GM12878 (cell line): ENCODE measurements around the gene KLF9. TPM values are rescaled to one million over a fixed set of nuclear protein-coding genes. Genes with fewer than 3 reads are reported as not detected.

ENCODE experiments used
- ATAC-seq: fragments of 200-7000 bp; cut with Tn5 transposase; 3 replicates; pipeline ENCODE4 v1.9.1; 2020; ENCODE audit warnings: mild to moderate bottlenecking, moderate library complexity
- BruUV-seq: library from RNA; stranded (reverse); fragments of 400-500 nt; replicated peaks from 2 replicates; lab custom pipeline; 2021; lab: Mats Ljungman, UMichigan
- CTCF ChIA-PET: fragments of 300-600 bp; sonication (Branson Sonifier 250); formaldehyde crosslinking; extraction: SDS; loops from one replicate; lab custom pipeline; 2021; ENCODE audit warnings: inconsistent platforms; lab: Yijun Ruan, JAX
- POLR2A ChIA-PET: fragments of 350-600 bp; formaldehyde crosslinking; extraction: SDS; loops from one replicate; lab custom pipeline; 2021; ENCODE audit warnings: inconsistent platforms; lab: Charles Lee
- RAD21 ChIA-PET: fragments of 300-600 bp; sonication (Branson Sonifier 250); formaldehyde crosslinking; loops from one replicate; lab custom pipeline; 2023; ENCODE audit warnings: antibody characterized with exemption; ENCODE audit not compliant: unreplicated experiment; lab: Charles Lee
- SMC1A ChIA-PET: fragments of 300-600 bp; sonication (Branson Sonifier 250); formaldehyde crosslinking; loops from one replicate; lab custom pipeline; 2023; ENCODE audit not compliant: unreplicated experiment, uncharacterized antibody; lab: Charles Lee
- DNase-seq: peaks from one replicate; pipeline ENCODE4 v3.0.0-alpha.2; 2011; ENCODE audit warnings: low read depth, low spot score
- FAIRE-seq: peaks from 3 replicates; lab custom pipeline; 2011; peaks lifted over from hg19 to GRCh38; lab: Jason Lieb, UNC
- H2AFZ ChIP-seq: 2 replicates; pipeline ENCODE4 v1.6.0; 2011; ENCODE audit warnings: low read depth, low read length, control low read depth; ENCODE audit not compliant: control insufficient read depth
- H3K27ac ChIP-seq: 2 replicates; pipeline ENCODE4 v1.5.1; 2011; ENCODE audit warnings: control low read depth; ENCODE audit not compliant: control insufficient read depth, insufficient read depth
- H3K27me3 ChIP-seq, 2 experiments: replicated peaks in 1 of 2; 2 replicates each; pipeline versions ENCODE4 v1.6.0 to v1.6.1; 2011; ENCODE audit warnings: low read length in 1 of 2; ENCODE audit not compliant: control insufficient read depth in 2 of 2, insufficient read depth in 2 of 2
- H3K36me3 ChIP-seq, 2 experiments: 2 replicates each; pipeline ENCODE4 v1.5.1; 2011; ENCODE audit warnings: low read length in 1 of 2; ENCODE audit not compliant: control insufficient read depth in 2 of 2, insufficient read depth in 2 of 2
- H3K4me1 ChIP-seq: 2 replicates; pipeline ENCODE4 v1.6.1; 2011; ENCODE audit warnings: mild to moderate bottlenecking, low read length, moderate library complexity, mixed read lengths; ENCODE audit not compliant: control insufficient read depth, insufficient read depth
- H3K4me2 ChIP-seq: 2 replicates; pipeline ENCODE4 v1.6.0; 2011; ENCODE audit warnings: control low read depth; ENCODE audit not compliant: control insufficient read depth, insufficient read depth
- H3K4me3 ChIP-seq: fragments of 200-600 bp; sonication (generic); 2 replicates; pipeline ENCODE4 v1.5.1; 2016
- H3K79me2 ChIP-seq: 2 replicates; pipeline ENCODE4 v1.6.0; 2011; ENCODE audit warnings: low read length; ENCODE audit not compliant: control insufficient read depth, insufficient read depth
- H3K9ac ChIP-seq: 2 replicates; pipeline ENCODE4 v1.8.0; 2011; ENCODE audit warnings: low read length, control low read depth, mixed read lengths; ENCODE audit not compliant: control insufficient read depth, insufficient read depth
- H3K9me3 ChIP-seq: replicated peaks from 3 replicates; pipeline ENCODE4 v1.5.1; 2011; ENCODE audit warnings: mild to moderate bottlenecking, low read length; ENCODE audit not compliant: control insufficient read depth, insufficient read depth
- H4K20me1 ChIP-seq: 2 replicates; pipeline ENCODE4 v1.6.0; 2011; ENCODE audit not compliant: control insufficient read depth, insufficient read depth
- WGBS: methylation state at CpG from one replicate; pipeline ENCODE4 v1.1.6; 2016; ENCODE audit warnings: low lambda C conversion rate; ENCODE audit not compliant: insufficient replicate concordance, insufficient coverage; ENCODE audit errors: missing lambda C conversion rate; 5-methylcytosine and 5-hydroxymethylcytosine counted together
- in situ Hi-C: fragments of 300-500 bp; cut with MboI; formaldehyde crosslinking; loops from 9 replicates; pipeline ENCODE4 v1.14.3; 2018; ENCODE audit warnings: mixed read lengths
- intact Hi-C: fragments of 100-400 bp; cut with micrococcal nuclease; formaldehyde crosslinking; loops from one replicate; pipeline ENCODE4 v1.14.2; 2022; ENCODE audit not compliant: unreplicated experiment
- polyA plus RNA-seq, 11 experiments: library from polyadenylated mRNA; depleted of rRNA in 4 of 11; unstranded in 6 of 11; stranded (reverse) in 5 of 11; fragments of >200 nt; fragmentation: Nextera tagmentation in 4 of 11; fragmentation: Illumina TruSeq in 1 of 11; extraction: Ambion mirVana in 4 of 11; extraction: Trizol in 1 of 11; gene quantifications; 1 replicate in 1 of 11; 2 replicates in 10 of 11; pipeline versions ENCODE4 v1.2.1 to v1.2.3, GENCODE V29; 2011 to 2016; ENCODE audit warnings: inconsistent platforms in 2 of 11, missing spikeins in 2 of 11, low read depth in 1 of 11
- total RNA-seq, 4 experiments: library from RNA; depleted of rRNA in 3 of 4; stranded (reverse); fragments of >200 nt in 3 of 4; fragmentation: Illumina TruSeq in 1 of 4; extraction: Trizol in 1 of 4; gene quantifications; 2 replicates each; pipeline versions ENCODE4 v1.2.1 to v1.2.3, GENCODE V29; 2013 to 2021
- TF ChIP-seq, protein P1 (sequence below): fragments of 450-650 bp; IDR thresholded peaks from 2 replicates; pipeline ENCODE4 v1.6.1; 2018; ENCODE audit warnings: borderline replicate concordance, mild to moderate bottlenecking; ENCODE audit not compliant: partially characterized antibody
- TF ChIP-seq, protein P2 (sequence below): fragments of 450-650 bp; IDR thresholded peaks from 2 replicates; pipeline ENCODE4 v1.6.1; 2016; ENCODE audit warnings: mild to moderate bottlenecking, moderate library complexity, borderline replicate concordance

Gene KLF9
- total and polyA plus RNA-seq, 10 of the 15 experiments (the other 5 are each of a cell fraction or from before 2014, with no cell fraction given): 0.09 to 0.96 (median 0.83) TPM

DNA sequence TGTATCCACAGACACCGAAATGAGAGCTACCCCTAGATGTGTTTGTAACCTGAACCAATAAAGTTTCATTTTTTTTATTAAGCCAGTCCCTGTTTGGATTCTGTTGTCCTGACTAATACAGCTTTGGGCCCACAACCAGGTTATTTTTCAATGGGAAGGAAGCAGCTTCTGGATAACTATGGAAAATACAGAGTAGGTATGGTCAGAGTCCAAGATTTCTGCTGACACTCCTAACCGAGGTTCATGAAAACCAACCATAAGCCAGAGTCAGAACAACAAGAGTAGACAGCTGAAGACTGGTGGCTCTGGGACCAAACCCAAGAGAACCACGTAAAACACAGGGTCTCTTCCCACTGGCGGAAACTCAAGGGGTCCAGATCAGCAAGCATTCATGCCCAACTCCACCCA, 10.8 kb downstream of the KLF9 start:
- in situ Hi-C loops (loop anchor here (25.0 kb wide), 2 partner anchors 1509 to 1766 kb away; partner anchors contain the start of genes ABHD17B and C9orf85), intact Hi-C loops (no loop called here)
- 60% methylated on average over 4 of the region's 4 CpGs for WGBS
- H3K9ac ChIP-seq: no peak overlapping the region
- SMC1A ChIA-PET: interaction anchor here (0.9 to 4.8 kb wide), 7 partner anchors 11 to 182 kb away, joined by 3 to 20 read pairs (median 4); partner anchors contain the start of gene KLF9
- no peaks in the 10 kb centered on the region for H3K36me3 ChIP-seq
- TF ChIP-seq, protein P1, sequence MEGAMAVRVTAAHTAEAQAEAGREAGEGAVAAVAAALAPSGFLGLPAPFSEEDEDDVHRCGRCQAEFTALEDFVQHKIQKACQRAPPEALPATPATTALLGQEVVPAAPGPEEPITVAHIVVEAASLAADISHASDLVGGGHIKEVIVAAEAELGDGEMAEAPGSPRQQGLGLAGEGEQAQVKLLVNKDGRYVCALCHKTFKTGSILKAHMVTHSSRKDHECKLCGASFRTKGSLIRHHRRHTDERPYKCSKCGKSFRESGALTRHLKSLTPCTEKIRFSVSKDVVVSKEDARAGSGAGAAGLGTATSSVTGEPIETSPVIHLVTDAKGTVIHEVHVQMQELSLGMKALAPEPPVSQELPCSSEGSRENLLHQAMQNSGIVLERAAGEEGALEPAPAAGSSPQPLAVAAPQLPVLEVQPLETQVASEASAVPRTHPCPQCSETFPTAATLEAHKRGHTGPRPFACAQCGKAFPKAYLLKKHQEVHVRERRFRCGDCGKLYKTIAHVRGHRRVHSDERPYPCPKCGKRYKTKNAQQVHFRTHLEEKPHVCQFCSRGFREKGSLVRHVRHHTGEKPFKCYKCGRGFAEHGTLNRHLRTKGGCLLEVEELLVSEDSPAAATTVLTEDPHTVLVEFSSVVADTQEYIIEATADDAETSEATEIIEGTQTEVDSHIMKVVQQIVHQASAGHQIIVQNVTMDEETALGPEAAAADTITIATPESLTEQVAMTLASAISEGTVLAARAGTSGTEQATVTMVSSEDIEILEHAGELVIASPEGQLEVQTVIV: no peak
- TF ChIP-seq, protein P2, sequence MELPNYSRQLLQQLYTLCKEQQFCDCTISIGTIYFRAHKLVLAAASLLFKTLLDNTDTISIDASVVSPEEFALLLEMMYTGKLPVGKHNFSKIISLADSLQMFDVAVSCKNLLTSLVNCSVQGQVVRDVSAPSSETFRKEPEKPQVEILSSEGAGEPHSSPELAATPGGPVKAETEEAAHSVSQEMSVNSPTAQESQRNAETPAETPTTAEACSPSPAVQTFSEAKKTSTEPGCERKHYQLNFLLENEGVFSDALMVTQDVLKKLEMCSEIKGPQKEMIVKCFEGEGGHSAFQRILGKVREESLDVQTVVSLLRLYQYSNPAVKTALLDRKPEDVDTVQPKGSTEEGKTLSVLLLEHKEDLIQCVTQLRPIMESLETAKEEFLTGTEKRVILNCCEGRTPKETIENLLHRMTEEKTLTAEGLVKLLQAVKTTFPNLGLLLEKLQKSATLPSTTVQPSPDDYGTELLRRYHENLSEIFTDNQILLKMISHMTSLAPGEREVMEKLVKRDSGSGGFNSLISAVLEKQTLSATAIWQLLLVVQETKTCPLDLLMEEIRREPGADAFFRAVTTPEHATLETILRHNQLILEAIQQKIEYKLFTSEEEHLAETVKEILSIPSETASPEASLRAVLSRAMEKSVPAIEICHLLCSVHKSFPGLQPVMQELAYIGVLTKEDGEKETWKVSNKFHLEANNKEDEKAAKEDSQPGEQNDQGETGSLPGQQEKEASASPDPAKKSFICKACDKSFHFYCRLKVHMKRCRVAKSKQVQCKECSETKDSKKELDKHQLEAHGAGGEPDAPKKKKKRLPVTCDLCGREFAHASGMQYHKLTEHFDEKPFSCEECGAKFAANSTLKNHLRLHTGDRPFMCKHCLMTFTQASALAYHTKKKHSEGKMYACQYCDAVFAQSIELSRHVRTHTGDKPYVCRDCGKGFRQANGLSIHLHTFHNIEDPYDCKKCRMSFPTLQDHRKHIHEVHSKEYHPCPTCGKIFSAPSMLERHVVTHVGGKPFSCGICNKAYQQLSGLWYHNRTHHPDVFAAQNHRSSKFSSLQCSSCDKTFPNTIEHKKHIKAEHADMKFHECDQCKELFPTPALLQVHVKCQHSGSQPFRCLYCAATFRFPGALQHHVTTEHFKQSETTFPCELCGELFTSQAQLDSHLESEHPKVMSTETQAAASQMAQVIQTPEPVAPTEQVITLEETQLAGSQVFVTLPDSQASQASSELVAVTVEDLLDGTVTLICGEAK: peak; percentile 57; the same call in 1 of the 2 replicates
- no peak overlapping the region for H3K4me3 ChIP-seq
- CTCF ChIA-PET: interaction anchor here (1.0 to 3.0 kb wide), 5 partner anchors 10 to 199 kb away, joined by 3 to 10 read pairs (median 3); no protein-coding TSS in a partner anchor
- no peak overlapping the region for H3K27ac ChIP-seq
- H3K79me2 ChIP-seq: no peaks in the 10 kb centered on the region
- no peak for FAIRE-seq
- BruUV-seq: no TSS peak
- RAD21 ChIA-PET: interaction anchor here (1.5 to 1.9 kb wide), 3 partner anchors 9 to 117 kb away, joined by 4 to 5 read pairs (median 5); no protein-coding TSS in a partner anchor
- H3K4me1 ChIP-seq: peaks cover 6% of the 10 kb centered on the region
- DNase-seq: no peak
- no peaks in the 10 kb centered on the region for H3K9me3 ChIP-seq
- H3K4me2 ChIP-seq: no peak overlapping the region
- no peaks in the 10 kb centered on the region for H3K27me3 ChIP-seq
- POLR2A ChIA-PET: interaction anchor here (0.6 to 0.7 kb wide), 2 partner anchors 9 to 20 kb away, joined by 3 to 5 read pairs; no protein-coding TSS in a partner anchor
- no peaks in the 10 kb centered on the region for H4K20me1 ChIP-seq
- no peak for ATAC-seq
- no peak overlapping the region for H2AFZ ChIP-seq
